ENCODE measurements around the gene CORO2A.
"Not testable (repeated sequence)": the region's sequence is repeated elsewhere in the genome, so short reads cannot be mapped to it uniquely, and the experiment has no call there.

The CORO2A gene

DNA sequence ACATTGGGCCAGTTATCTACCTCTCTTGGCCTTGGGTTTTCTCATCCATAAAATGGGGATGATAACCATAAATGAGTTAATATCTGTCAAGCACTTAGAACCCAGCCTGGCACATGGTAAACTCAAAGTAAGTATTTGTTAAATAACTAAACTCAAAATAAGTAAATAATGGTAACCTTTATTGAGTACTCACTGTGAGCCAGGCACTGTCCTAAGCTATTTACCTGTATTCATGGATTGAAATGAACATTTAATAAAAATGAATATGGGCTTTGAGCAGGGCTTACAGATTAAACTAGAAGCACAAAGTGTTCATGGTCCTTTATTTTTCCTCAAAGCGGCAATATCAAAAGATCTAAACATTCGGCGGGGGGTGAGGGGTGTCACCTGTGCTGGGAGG is 16.7 kb downstream of the CORO2A start:
- Histone ChIP-seq H3F3A (ENCODE audit: control insufficient read depth, insufficient read depth) (no peaks in the 10 kb centered on the region), H3K36me3 (ENCODE audit: control insufficient read depth, low read length) (no peaks in the 10 kb centered on the region), H3K4me3 (ENCODE audit: low read length) (no peak overlapping the region), H3K9me2 (replicated peaks; ENCODE audit: control insufficient read depth, low read length) (no peaks in the 10 kb centered on the region), H3K4me2 (ENCODE audit: low read length) (no peak overlapping the region), H3K27ac (ENCODE audit: low read depth, low read length) (no peak overlapping the region), H3K27me3 (ENCODE audit: control insufficient read depth, low read length) (no peaks in the 10 kb centered on the region), H4K20me1 (ENCODE audit: control insufficient read depth, insufficient read depth, low read depth, low read length) (no peaks in the 10 kb centered on the region), H3K4me1 (ENCODE audit: control insufficient read depth, low read length) (no peaks in the 10 kb centered on the region), H3K9me3 (ENCODE audit: control insufficient read depth, insufficient read depth, low read length) (no peaks in the 10 kb centered on the region), H3K79me2 (ENCODE audit: control insufficient read depth, low read length) (no peaks in the 10 kb centered on the region)
- TF ChIP-seq EZH2phosphoT487 (IDR thresholded peaks at IDR 0.05; ENCODE audit: borderline replicate concordance, low read length), result no peak
- TF ChIP-seq, protein P1, sequence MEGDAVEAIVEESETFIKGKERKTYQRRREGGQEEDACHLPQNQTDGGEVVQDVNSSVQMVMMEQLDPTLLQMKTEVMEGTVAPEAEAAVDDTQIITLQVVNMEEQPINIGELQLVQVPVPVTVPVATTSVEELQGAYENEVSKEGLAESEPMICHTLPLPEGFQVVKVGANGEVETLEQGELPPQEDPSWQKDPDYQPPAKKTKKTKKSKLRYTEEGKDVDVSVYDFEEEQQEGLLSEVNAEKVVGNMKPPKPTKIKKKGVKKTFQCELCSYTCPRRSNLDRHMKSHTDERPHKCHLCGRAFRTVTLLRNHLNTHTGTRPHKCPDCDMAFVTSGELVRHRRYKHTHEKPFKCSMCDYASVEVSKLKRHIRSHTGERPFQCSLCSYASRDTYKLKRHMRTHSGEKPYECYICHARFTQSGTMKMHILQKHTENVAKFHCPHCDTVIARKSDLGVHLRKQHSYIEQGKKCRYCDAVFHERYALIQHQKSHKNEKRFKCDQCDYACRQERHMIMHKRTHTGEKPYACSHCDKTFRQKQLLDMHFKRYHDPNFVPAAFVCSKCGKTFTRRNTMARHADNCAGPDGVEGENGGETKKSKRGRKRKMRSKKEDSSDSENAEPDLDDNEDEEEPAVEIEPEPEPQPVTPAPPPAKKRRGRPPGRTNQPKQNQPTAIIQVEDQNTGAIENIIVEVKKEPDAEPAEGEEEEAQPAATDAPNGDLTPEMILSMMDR (IDR thresholded peaks at IDR 0.05; ENCODE audit: low read depth, low read length, poor library complexity, severe bottlenecking), result no peak

DNA sequence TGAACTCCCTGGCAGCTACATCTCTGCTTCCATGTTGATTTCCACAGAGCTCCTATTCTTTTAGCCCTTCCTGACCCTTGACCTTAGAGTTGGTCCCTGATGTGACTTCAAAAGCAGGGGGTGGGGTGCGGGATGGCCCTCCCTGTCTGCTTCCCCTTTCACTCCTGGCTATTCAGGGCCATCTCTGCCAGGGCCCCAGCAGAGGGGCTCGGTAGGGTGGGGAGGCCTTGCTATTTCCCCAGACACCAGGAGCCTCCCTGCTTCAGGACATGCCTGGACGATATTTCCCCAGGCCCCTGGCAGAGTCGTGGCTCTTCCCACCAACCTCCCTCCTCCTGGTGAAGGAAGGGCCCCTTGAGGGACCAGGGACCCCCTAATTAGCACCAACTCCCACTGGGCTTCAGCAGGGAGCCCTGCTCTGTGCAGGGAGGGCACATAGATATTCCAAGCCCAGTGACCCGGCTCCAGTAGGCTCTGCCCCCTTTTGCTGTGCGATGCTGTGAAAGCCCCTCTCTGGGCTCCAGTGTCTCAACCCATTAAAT is 17.3 kb downstream of the CORO2A start:
- no peak overlapping the region for H3K4me2 ChIP-seq (ENCODE audit: low read length)
- no peak for TF ChIP-seq EZH2phosphoT487 (IDR thresholded peaks at IDR 0.05; ENCODE audit: borderline replicate concordance, low read length)
- TF ChIP-seq, protein P1 (IDR thresholded peaks at IDR 0.05; ENCODE audit: low read depth, low read length, poor library complexity, severe bottlenecking), result no peak
- no peak overlapping the region for H3K27ac ChIP-seq (ENCODE audit: low read depth, low read length)
- no peaks in the 10 kb centered on the region for H3K79me2 ChIP-seq (ENCODE audit: control insufficient read depth, low read length)
- no peak overlapping the region for H3K4me3 ChIP-seq (ENCODE audit: low read length)
- H3K9me3 ChIP-seq (ENCODE audit: control insufficient read depth, insufficient read depth, low read length), result no peaks in the 10 kb centered on the region
- no peaks in the 10 kb centered on the region for H3K36me3 ChIP-seq (ENCODE audit: control insufficient read depth, low read length)
- no peaks in the 10 kb centered on the region for H3K9me2 ChIP-seq (replicated peaks; ENCODE audit: control insufficient read depth, low read length)
- H3K4me1 ChIP-seq (ENCODE audit: control insufficient read depth, low read length), result no peaks in the 10 kb centered on the region
- no peaks in the 10 kb centered on the region for H3F3A ChIP-seq (ENCODE audit: control insufficient read depth, insufficient read depth)
- H3K27me3 ChIP-seq (ENCODE audit: control insufficient read depth, low read length), result no peaks in the 10 kb centered on the region
- no peaks in the 10 kb centered on the region for H4K20me1 ChIP-seq (ENCODE audit: control insufficient read depth, insufficient read depth, low read depth, low read length)

DNA sequence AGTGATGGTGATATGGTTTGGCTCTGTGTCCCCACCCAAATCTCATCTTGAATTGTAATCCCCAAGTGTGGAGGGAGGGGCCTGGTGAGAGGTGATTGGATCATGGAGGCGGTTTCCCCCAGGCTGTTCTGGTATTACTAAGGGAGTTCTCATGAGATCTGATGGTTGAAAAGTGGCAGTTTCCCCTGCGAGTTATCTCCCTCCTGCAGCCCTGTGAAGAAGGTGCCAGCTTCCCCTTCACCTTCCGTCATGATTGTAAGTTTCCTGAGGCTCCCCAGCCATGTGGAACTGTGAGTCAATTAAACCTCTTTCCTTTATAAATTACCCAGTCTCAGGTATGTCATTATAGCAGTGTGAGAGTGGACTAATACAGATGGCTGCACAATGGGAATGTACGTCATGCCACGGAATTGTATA is 17.9 kb downstream of the CORO2A start:
- not testable (repeated sequence) for H3F3A ChIP-seq (ENCODE audit: control insufficient read depth, insufficient read depth); H3K36me3 ChIP-seq (ENCODE audit: control insufficient read depth, low read length); H3K9me2 ChIP-seq (replicated peaks; ENCODE audit: control insufficient read depth, low read length); H3K4me2 ChIP-seq (ENCODE audit: low read length); H3K9me3 ChIP-seq (ENCODE audit: control insufficient read depth, insufficient read depth, low read length); H4K20me1 ChIP-seq (ENCODE audit: control insufficient read depth, insufficient read depth, low read depth, low read length); H3K27ac ChIP-seq (ENCODE audit: low read depth, low read length); H3K27me3 ChIP-seq (ENCODE audit: control insufficient read depth, low read length); H3K4me1 ChIP-seq (ENCODE audit: control insufficient read depth, low read length); H3K4me3 ChIP-seq (ENCODE audit: low read length); H3K79me2 ChIP-seq (ENCODE audit: control insufficient read depth, low read length)

DNA sequence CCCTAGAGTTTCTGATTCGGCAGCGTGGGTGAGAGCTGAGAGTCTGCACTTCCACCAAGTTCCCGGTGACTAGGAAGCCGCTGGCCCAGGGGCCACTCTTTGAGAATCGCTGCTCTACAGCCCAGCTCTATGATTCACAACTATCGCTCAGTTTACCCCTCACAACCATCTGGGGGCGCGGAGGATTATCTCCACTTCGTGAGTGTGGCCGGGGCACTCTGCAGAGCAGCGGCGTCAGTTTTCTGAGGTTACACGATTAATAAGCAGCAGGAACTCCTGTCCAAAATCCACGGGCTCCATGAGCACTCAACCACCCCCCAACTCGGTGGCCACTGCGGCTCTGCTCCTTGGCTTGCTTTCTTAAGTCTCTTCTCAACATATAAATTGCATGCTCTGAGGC is 19.3 kb downstream of the CORO2A start:
- H3K27me3 ChIP-seq (ENCODE audit: control insufficient read depth, low read length), result peaks cover 3% of the 10 kb centered on the region; the same call in 1 of the 2 replicates
- no peak overlapping the region for H3K4me3 ChIP-seq (ENCODE audit: low read length)
- H3K9me2 ChIP-seq (replicated peaks; ENCODE audit: control insufficient read depth, low read length), result no peaks in the 10 kb centered on the region
- H3F3A ChIP-seq (ENCODE audit: control insufficient read depth, insufficient read depth), result no peaks in the 10 kb centered on the region
- no peaks in the 10 kb centered on the region for H4K20me1 ChIP-seq (ENCODE audit: control insufficient read depth, insufficient read depth, low read depth, low read length)
- no peaks in the 10 kb centered on the region for H3K36me3 ChIP-seq (ENCODE audit: control insufficient read depth, low read length)
- peaks cover 12% of the 10 kb centered on the region for H3K4me1 ChIP-seq (ENCODE audit: control insufficient read depth, low read length)
- TF ChIP-seq, protein P1 (IDR thresholded peaks at IDR 0.05; ENCODE audit: low read depth, low read length, poor library complexity, severe bottlenecking), result no peak
- TF ChIP-seq EZH2phosphoT487 (IDR thresholded peaks at IDR 0.05; ENCODE audit: borderline replicate concordance, low read length), result no peak
- H3K79me2 ChIP-seq (ENCODE audit: control insufficient read depth, low read length), result no peaks in the 10 kb centered on the region
- no peaks in the 10 kb centered on the region for H3K9me3 ChIP-seq (ENCODE audit: control insufficient read depth, insufficient read depth, low read length)
- no peak overlapping the region for H3K4me2 ChIP-seq (ENCODE audit: low read length)
- no peak overlapping the region for H3K27ac ChIP-seq (ENCODE audit: low read depth, low read length)
